ENCODE measurements around the gene ZNF536.

The ZNF536 gene

DNA sequence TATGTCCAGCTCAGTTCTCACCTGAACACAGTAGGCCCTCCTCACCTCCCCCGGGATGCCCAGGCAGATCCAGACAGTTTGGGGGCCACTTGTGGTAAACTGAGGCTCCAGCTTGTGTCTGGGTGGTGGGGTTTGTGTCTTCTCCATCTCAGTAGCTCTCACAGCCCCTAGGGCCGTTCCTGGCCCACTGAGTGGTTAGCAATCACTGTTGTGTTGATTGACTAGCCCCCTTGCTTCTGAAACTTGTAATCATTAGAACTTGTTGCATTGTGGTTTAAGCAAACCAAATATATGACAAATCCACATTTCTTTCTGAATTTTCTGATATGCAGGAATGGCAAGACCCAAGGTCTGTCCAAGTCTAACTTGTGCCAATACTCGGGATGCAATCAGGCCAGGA is 13.9 kb upstream of the ZNF536 start:
- DNase-seq (ENCODE audit: insufficient read length, low spot score) = no peak
- TF ChIP-seq, protein P1, sequence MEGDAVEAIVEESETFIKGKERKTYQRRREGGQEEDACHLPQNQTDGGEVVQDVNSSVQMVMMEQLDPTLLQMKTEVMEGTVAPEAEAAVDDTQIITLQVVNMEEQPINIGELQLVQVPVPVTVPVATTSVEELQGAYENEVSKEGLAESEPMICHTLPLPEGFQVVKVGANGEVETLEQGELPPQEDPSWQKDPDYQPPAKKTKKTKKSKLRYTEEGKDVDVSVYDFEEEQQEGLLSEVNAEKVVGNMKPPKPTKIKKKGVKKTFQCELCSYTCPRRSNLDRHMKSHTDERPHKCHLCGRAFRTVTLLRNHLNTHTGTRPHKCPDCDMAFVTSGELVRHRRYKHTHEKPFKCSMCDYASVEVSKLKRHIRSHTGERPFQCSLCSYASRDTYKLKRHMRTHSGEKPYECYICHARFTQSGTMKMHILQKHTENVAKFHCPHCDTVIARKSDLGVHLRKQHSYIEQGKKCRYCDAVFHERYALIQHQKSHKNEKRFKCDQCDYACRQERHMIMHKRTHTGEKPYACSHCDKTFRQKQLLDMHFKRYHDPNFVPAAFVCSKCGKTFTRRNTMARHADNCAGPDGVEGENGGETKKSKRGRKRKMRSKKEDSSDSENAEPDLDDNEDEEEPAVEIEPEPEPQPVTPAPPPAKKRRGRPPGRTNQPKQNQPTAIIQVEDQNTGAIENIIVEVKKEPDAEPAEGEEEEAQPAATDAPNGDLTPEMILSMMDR (IDR thresholded peaks at IDR 0.05; ENCODE audit: insufficient read depth, missing control alignments) = no peak
- no peak for FAIRE-seq

DNA sequence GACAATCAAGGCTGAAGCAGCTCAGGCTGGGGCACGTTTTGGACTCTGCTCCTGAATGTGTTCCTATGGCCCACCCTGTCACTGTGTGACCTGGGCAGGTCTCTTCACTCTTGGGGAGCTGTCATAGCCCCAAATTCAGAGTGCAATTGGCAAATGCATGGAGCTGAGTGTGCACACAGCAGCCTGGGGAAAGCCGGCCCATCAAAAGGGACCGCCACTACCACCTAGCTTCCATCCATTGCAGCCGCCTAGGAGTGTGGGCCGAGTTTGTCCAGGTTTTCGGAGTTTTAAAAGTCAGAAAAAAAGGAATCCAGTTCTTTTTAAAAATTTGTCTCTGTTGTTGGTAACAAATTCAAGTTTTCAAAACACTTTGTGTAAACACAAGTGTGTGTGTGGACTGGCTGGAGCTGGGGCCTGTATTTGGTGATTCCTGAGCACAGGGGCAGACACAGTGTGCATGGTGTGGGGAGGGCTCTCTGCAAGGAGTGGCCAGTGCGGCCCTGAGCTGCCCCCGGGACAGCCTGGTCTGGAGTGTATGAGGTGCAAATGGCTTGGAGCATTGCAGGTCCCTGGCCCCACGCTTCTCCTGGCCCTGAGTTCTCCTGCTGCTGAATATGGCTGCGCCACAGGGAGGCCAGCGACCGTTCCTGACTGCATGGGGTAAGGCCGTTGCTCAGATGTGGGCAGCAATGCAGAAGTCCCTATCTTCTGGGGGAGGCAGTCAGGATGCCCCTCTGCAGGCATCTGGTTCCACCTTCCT is 13.2 kb upstream of the ZNF536 start:
- TF ChIP-seq, protein P1 (IDR thresholded peaks at IDR 0.05; ENCODE audit: insufficient read depth, missing control alignments) = no peak
- FAIRE-seq (no peak), DNase-seq (ENCODE audit: insufficient read length, low spot score) (no peak)

DNA sequence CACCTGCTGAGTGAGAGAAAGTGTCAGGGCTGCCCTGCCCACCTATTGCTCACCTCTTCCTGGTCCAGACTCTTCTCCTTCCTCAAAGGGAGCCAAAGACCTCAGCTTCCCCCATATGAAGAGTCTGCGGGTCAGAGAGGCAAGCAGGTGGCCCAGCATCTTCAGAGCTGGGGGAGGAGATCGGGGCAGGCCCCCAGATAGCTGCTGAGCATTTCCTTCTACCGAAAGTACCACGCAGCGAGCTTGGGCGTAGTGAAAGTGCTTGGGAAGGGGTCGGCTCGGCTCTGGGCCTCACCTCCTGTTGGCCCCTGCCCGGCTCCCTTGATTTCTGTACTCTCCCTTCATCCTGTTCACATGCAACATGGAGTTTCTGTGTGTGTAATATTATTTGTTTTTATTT is 12.2 kb upstream of the ZNF536 start:
- FAIRE-seq = no peak
- no peak for DNase-seq (ENCODE audit: insufficient read length, low spot score)

DNA sequence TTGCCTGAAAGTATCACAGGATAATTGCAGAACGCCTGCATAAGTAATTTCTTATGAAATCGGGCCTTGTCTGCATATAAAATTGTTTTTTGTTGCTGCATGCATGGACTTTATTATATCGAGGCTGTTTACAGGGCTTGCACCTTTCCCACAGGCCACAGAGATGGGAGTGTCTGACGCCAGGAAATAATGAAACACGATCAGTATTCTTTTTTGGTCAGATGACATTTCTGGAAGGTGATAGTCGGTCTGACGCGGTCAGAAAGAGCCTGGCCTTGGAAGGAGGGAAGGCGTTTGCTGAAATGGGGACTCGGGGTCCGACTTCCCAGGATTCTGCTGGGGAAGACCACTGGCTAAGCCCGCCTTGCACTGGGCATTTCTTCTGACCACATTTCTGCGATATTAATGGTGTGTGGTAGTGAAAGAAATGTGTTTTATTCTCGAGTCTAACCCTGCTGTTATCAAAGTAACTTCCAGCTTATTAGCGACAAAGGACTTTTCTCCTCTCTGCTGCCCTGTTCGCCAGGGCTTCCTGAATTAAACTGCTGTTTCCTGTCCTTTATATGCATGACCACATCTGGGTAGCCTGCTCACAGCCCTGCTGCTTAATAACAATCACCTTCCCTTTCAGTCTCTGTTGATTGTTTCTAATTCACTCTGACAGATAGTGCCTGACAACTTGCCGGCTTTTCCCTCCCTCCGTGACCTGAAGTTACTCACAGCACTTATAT is 11.6 kb upstream of the ZNF536 start:
- DNase-seq (ENCODE audit: insufficient read length, low spot score) (no peak), FAIRE-seq (no peak)
- TF ChIP-seq, protein P1 (IDR thresholded peaks at IDR 0.05; ENCODE audit: insufficient read depth, missing control alignments) = no peak

More for the DNA sequence above, 12.2 kb upstream of the ZNF536 start:
- TF ChIP-seq, protein P1 (IDR thresholded peaks at IDR 0.05; ENCODE audit: insufficient read depth, missing control alignments) = no peak

DNA sequence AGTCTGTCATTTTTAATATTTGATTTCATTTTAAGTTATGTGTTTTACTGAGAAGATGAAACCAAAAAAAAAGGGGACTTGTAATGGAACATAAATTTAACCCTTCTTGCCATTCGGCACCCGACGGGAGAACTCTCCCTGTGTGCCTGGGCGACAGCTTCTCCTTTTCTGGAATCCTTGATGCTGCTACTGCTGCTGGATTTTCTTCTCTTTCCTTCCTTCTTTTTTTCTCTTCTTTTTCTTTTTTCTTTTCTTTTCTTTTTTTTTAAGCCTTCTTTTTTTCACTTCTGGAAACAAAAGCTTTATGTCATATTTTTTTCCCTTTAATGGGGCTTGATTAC is 11.1 kb upstream of the ZNF536 start:
- DNase-seq (ENCODE audit: insufficient read length, low spot score) (no peak), FAIRE-seq (no peak)
- TF ChIP-seq, protein P1 (IDR thresholded peaks at IDR 0.05; ENCODE audit: insufficient read depth, missing control alignments) = no peak

DNA sequence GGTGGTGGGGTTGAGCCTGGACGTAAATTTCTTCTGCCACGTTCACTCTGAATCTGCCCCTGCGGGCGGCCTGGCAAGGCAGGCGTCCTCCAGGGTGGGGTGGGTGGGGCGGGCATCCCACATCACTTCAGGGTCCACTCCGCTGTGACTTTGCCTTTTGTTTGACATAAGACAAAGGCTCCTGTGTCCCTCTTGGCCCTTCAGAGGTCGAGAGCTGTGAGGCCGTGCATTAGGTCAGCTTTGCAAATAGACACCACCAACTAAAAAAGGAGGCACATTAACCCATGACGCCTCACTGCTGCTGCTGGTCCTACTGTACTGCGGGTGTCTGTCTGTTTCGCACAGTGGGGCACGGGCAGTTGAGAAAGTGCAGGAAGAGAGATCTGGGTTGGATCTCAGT is 10.5 kb upstream of the ZNF536 start:
- DNase-seq (ENCODE audit: insufficient read length, low spot score) (no peak), FAIRE-seq (no peak)
- TF ChIP-seq, protein P1 (IDR thresholded peaks at IDR 0.05; ENCODE audit: insufficient read depth, missing control alignments) = no peak

All from D721Med (cell line).